Glutamatergic neuron (in vitro differentiated cells): ENCODE results near the gene PIN4. TPM values are rescaled to one million over a fixed set of nuclear protein-coding genes. Genes with fewer than 3 reads are reported as not detected.
A peak's percentile ranks its signal among the peaks of the same experiment; 100 is the strongest.

Experiments
- DNase-seq: peaks from one replicate; pipeline ENCODE4 v3.0.0; 2022
- H3K27ac Mint-ChIP-seq: one replicate; pipeline ENCODE4 v1.8.0; 2020; ENCODE audit warnings: mild to moderate bottlenecking, mixed read lengths, inconsistent platforms; ENCODE audit not compliant: unreplicated experiment
- H3K27me3 Mint-ChIP-seq: one replicate; pipeline ENCODE4 v1.8.0; 2020; ENCODE audit warnings: mild to moderate bottlenecking, moderate library complexity, mixed read lengths, inconsistent platforms; ENCODE audit not compliant: unreplicated experiment
- H3K36me3 Mint-ChIP-seq: one replicate; pipeline ENCODE4 v1.8.0; 2020; ENCODE audit warnings: mild to moderate bottlenecking, mixed read lengths, inconsistent platforms; ENCODE audit not compliant: unreplicated experiment
- H3K4me1 Mint-ChIP-seq: one replicate; pipeline ENCODE4 v1.8.0; 2020; ENCODE audit warnings: mild to moderate bottlenecking, low read depth, mixed read lengths, inconsistent platforms; ENCODE audit not compliant: unreplicated experiment
- H3K4me3 Mint-ChIP-seq: one replicate; pipeline ENCODE4 v1.8.0; 2020; ENCODE audit warnings: mild to moderate bottlenecking, mixed read lengths, inconsistent platforms; ENCODE audit not compliant: unreplicated experiment
- H3K9me3 Mint-ChIP-seq: one replicate; pipeline ENCODE4 v1.8.0; 2020; ENCODE audit warnings: mild to moderate bottlenecking, moderate library complexity, mixed read lengths, inconsistent platforms; ENCODE audit not compliant: unreplicated experiment
- CTCF ChIP-seq: fragments of 200-600 bp; sonication (generic); IDR thresholded peaks from one replicate; pipeline ENCODE4 v1.5.0; 2021; ENCODE audit not compliant: partially characterized antibody, unreplicated experiment
- total RNA-seq: library from RNA; stranded (reverse); fragmentation: NEBNext Ultra II Directional; extraction: Animal tissue kit (Norgen Biotek cat#: 25700); gene quantifications from one replicate; pipeline ENCODE4 v1.2.1, GENCODE V29; 2021; ENCODE audit not compliant: unreplicated experiment

The PIN4 gene
- total RNA-seq, 1 donor from 2014 or later: 19.5 TPM

GRCh38 chrX:72236841-72237240 is 55.3 kb downstream of the PIN4 start:
- Mint-ChIP-seq H3K27me3 (peaks cover 4% of the 10 kb centered on the region), H3K27ac (no peak overlapping the region), H3K4me3 (no peak overlapping the region), H3K36me3 (no peaks in the 10 kb centered on the region), H3K4me1 (no peaks in the 10 kb centered on the region), H3K9me3 (no peaks in the 10 kb centered on the region)
- no peak for TF ChIP-seq CTCF
- DNase-seq: no peak

GRCh38 chrX:72238183-72238582 is 56.6 kb downstream of the PIN4 start:
- no peaks in the 10 kb centered on the region for H3K9me3 Mint-ChIP-seq
- peak overlapping the region; percentile 95 for H3K4me3 Mint-ChIP-seq
- H3K27ac Mint-ChIP-seq: no peak overlapping the region
- no peaks in the 10 kb centered on the region for H3K4me1 Mint-ChIP-seq
- TF ChIP-seq CTCF: no peak
- peaks cover 4% of the 10 kb centered on the region for H3K27me3 Mint-ChIP-seq
- no peak for DNase-seq
- H3K36me3 Mint-ChIP-seq: no peaks in the 10 kb centered on the region

- peaks cover 4% of the 10 kb centered on the region for H3K27me3 Mint-ChIP-seq
- no peaks in the 10 kb centered on the region for H3K36me3 Mint-ChIP-seq
- H3K4me1 Mint-ChIP-seq: no peaks in the 10 kb centered on the region
- peak; percentile 92 for DNase-seq
- no peak for TF ChIP-seq CTCF
- peak within 1 kb of the TSS; percentile 93 for H3K27ac Mint-ChIP-seq
- H3K4me3 Mint-ChIP-seq: peak within 1 kb of the TSS; percentile 95
- no peaks in the 10 kb centered on the region for H3K9me3 Mint-ChIP-seq
Observed at GRCh38 chrX:72238721-72239475, 57.3 kb downstream of the PIN4 start, which contains the start of gene ERCC6L. ERCC6L (minus strand) TSS chrX:72239027; CDS start chrX:72238911, 116 bp downstream.

GRCh38 chrX:72240976-72241375 is 59.4 kb downstream of the PIN4 start:
- peaks cover 4% of the 10 kb centered on the region for H3K27me3 Mint-ChIP-seq
- no peaks in the 10 kb centered on the region for H3K4me1 Mint-ChIP-seq
- DNase-seq: no peak
- H3K36me3 Mint-ChIP-seq: no peaks in the 10 kb centered on the region
- H3K9me3 Mint-ChIP-seq: no peaks in the 10 kb centered on the region
- no peak for TF ChIP-seq CTCF
- no peak overlapping the region for H3K27ac Mint-ChIP-seq
- no peak overlapping the region for H3K4me3 Mint-ChIP-seq

- DNase-seq: no peak
Observed at GRCh38 chrX:72243472-72243871, 61.9 kb downstream of the PIN4 start.

More at GRCh38 chrX:72243472-72243871, 61.9 kb downstream of the PIN4 start:
- Mint-ChIP-seq H3K27ac (no peak overlapping the region), H3K9me3 (no peaks in the 10 kb centered on the region), H3K4me3 (no peak overlapping the region), H3K27me3 (peaks cover 6% of the 10 kb centered on the region), H3K4me1 (no peaks in the 10 kb centered on the region), H3K36me3 (no peaks in the 10 kb centered on the region)
- no peak for TF ChIP-seq CTCF
